Hematopoietic multipotent progenitor cell treated with erythropoietin and hydrocortisone succinate and interleukin-3 and kit ligand, for 6 days (in vitro differentiated cells): Measurements from ENCODE around the gene SPAG17.

Experiments used
- DNase-seq: peaks from one replicate; pipeline ENCODE4 v3.0.0-alpha.2; 2015

Gene SPAG17

GRCh38 chr1:118049981-118050380 is 135.0 kb downstream of the SPAG17 start:
- DNase-seq: no peak

- no peak for DNase-seq
Measured at GRCh38 chr1:118047650-118048224, 137.3 kb downstream of the SPAG17 start.

- DNase-seq: no peak
Measured at GRCh38 chr1:118047006-118047649, 137.9 kb downstream of the SPAG17 start.

- no peak for DNase-seq
Measured at GRCh38 chr1:118043624-118044023, 141.4 kb downstream of the SPAG17 start.

- DNase-seq: no peak
Measured at GRCh38 chr1:118042501-118042900, 142.5 kb downstream of the SPAG17 start.

GRCh38 chr1:118039170-118039569 is 145.9 kb downstream of the SPAG17 start:
- DNase-seq: peak; percentile 67

- no peak for DNase-seq
Measured at GRCh38 chr1:118032883-118033282, 152.1 kb downstream of the SPAG17 start.

GRCh38 chr1:118028267-118028666 is 156.8 kb downstream of the SPAG17 start:
- no peak for DNase-seq

- no peak for DNase-seq
Measured at GRCh38 chr1:118023199-118023598, 161.8 kb downstream of the SPAG17 start.

- peak; percentile 14 for DNase-seq
Measured at GRCh38 chr1:118021668-118022067, 163.4 kb downstream of the SPAG17 start.

GRCh38 chr1:118018060-118018459 is 167.0 kb downstream of the SPAG17 start:
- DNase-seq: no peak

GRCh38 chr1:118013938-118014337 is 171.1 kb downstream of the SPAG17 start:
- no peak for DNase-seq

- no peak for DNase-seq
Measured at GRCh38 chr1:118013336-118013735, 171.7 kb downstream of the SPAG17 start.

GRCh38 chr1:118012515-118013124 is 172.4 kb downstream of the SPAG17 start:
- no peak for DNase-seq

- no peak for DNase-seq
Measured at GRCh38 chr1:118008011-118008410, 177.0 kb downstream of the SPAG17 start.

- no peak for DNase-seq
Measured at GRCh38 chr1:118007391-118007790, 177.6 kb downstream of the SPAG17 start.

- DNase-seq: no peak
Measured at GRCh38 chr1:118004312-118004711, 180.7 kb downstream of the SPAG17 start.

- no peak for DNase-seq
Measured at GRCh38 chr1:117985973-117986372, 199.1 kb downstream of the SPAG17 start.

GRCh38 chr1:117985239-117985638 is 199.8 kb downstream of the SPAG17 start:
- DNase-seq: no peak

GRCh38 chr1:117981455-117982192 is 203.4 kb downstream of the SPAG17 start:
- no peak for DNase-seq

- DNase-seq: no peak
Measured at GRCh38 chr1:117976381-117976780, 208.6 kb downstream of the SPAG17 start.

- DNase-seq: no peak
Measured at GRCh38 chr1:117971777-117972176, 213.3 kb downstream of the SPAG17 start.

GRCh38 chr1:117970252-117970651 is 214.8 kb downstream of the SPAG17 start:
- DNase-seq: no peak

- peak; percentile 42 for DNase-seq
Measured at GRCh38 chr1:117967881-117968280, 217.1 kb downstream of the SPAG17 start.
